SK-N-SH (cell line): Measurements from ENCODE around the gene PPCS. TPM values are rescaled to one million over a fixed set of nuclear protein-coding genes. Genes with fewer than 3 reads are reported as not detected.

Experiments used
- CTCF ChIA-PET: fragments of 300-600, 350-600 bp; formaldehyde crosslinking; extraction: SDS; loops from one replicate; lab custom pipeline; 2021; lab: Yijun Ruan, JAX
- POLR2A ChIA-PET: fragments of 350-600 bp; sonication (Branson Sonifier 250); formaldehyde crosslinking; extraction: SDS; loops from one replicate; lab custom pipeline; 2020; ENCODE audit warnings: antibody characterized with exemption, inconsistent platforms; lab: Yijun Ruan, JAX
- DNase-seq: peaks from one replicate; pipeline ENCODE4 v3.0.0; 2012
- H2AFZ ChIP-seq: fragments of 200-600 bp; sonication (generic); 2 replicates; pipeline ENCODE4 v1.8.1; 2016; ENCODE audit warnings: antibody characterized with exemption, mild to moderate bottlenecking, low read depth
- H3F3A ChIP-seq: fragments of 200-600 bp; sonication (generic); replicated peaks from 2 replicates; pipeline ENCODE3; 2016; ENCODE audit warnings: antibody characterized with exemption, mild to moderate bottlenecking; ENCODE audit not compliant: insufficient read depth
- H3K27ac ChIP-seq, 2 experiments: fragments of 200-500 bp in 1 of 2; fragments of 200-600 bp in 1 of 2; sonication (Bioruptor generic) in 1 of 2; sonication (generic), shearing (Covaris generic) in 1 of 2; 2 replicates each; pipeline versions ENCODE4 v1.5.1 to v1.6.1; 2014 to 2016; ENCODE audit warnings: low read depth in 2 of 2, inconsistent platforms in 1 of 2, low read length in 1 of 2, mild to moderate bottlenecking in 1 of 2, mixed read lengths in 1 of 2
- H3K27me3 ChIP-seq: fragments of 200-600 bp; sonication (generic), shearing (Covaris generic); 2 replicates; pipeline ENCODE4 v1.6.1; 2016; ENCODE audit warnings: mixed run types; ENCODE audit not compliant: insufficient read depth
- H3K36me3 ChIP-seq, 2 experiments: fragments of 200-500 bp in 1 of 2; fragments of 200-600 bp in 1 of 2; sonication (Bioruptor generic) in 1 of 2; sonication (generic) in 1 of 2; replicated peaks in 1 of 2; 2 replicates each; pipeline versions ENCODE3 to v1.5.1; 2014 to 2016; ENCODE audit warnings: low read length in 1 of 2, mild to moderate bottlenecking in 1 of 2; ENCODE audit not compliant: insufficient read depth in 2 of 2, control insufficient read depth in 1 of 2
- H3K4me1 ChIP-seq, 2 experiments: fragments of 200-500 bp in 1 of 2; fragments of 200-600 bp in 1 of 2; sonication (Bioruptor generic) in 1 of 2; sonication (generic), shearing (Covaris generic) in 1 of 2; 2 replicates each; pipeline versions ENCODE4 v1.5.1 to v1.6.1; 2014 to 2016; ENCODE audit warnings: low read depth in 1 of 2, low read length in 1 of 2, mixed run types in 1 of 2; ENCODE audit not compliant: insufficient read depth in 2 of 2, control insufficient read depth in 1 of 2
- H3K4me2 ChIP-seq: fragments of 200-600 bp; sonication (generic), shearing (Covaris generic); 2 replicates; pipeline ENCODE4 v1.6.1; 2017; ENCODE audit warnings: mixed run types
- H3K4me3 ChIP-seq, 2 experiments: fragments of 200-500 bp in 1 of 2; fragments of 200-600 bp in 1 of 2; sonication (Bioruptor generic) in 1 of 2; sonication (generic), shearing (Covaris generic) in 1 of 2; 2 replicates each; pipeline versions ENCODE4 v1.5.1 to v1.8.1; 2014 to 2016; ENCODE audit warnings: low read depth in 2 of 2, inconsistent platforms in 1 of 2, low read length in 1 of 2, mild to moderate bottlenecking in 1 of 2, mixed read lengths in 1 of 2, moderate library complexity in 1 of 2
- H3K79me2 ChIP-seq: fragments of 200-600 bp; sonication (generic); 2 replicates; pipeline ENCODE4 v1.8.1; 2017; ENCODE audit warnings: mild to moderate bottlenecking; ENCODE audit not compliant: insufficient read depth
- H3K9ac ChIP-seq: fragments of 200-600 bp; sonication (generic); 2 replicates; pipeline ENCODE4 v1.6.1; 2017; ENCODE audit warnings: mixed run types
- H3K9me2 ChIP-seq: fragments of 200-600 bp; sonication (generic); 2 replicates; pipeline ENCODE4 v1.6.1; 2017; ENCODE audit warnings: mixed run types
- H3K9me3 ChIP-seq: fragments of 200-600 bp; sonication (generic); 2 replicates; pipeline ENCODE4 v1.6.1; 2017; ENCODE audit warnings: mixed run types, mild to moderate bottlenecking, moderate library complexity
- H4K20me1 ChIP-seq: fragments of 200-600 bp; sonication (generic); 2 replicates; pipeline ENCODE4 v1.6.1; 2017; ENCODE audit warnings: mild to moderate bottlenecking, mixed run types; ENCODE audit not compliant: insufficient read depth
- CHD2 ChIP-seq: fragments of 150-350 bp; IDR thresholded peaks from 2 replicates; pipeline ENCODE4 v1.6.1; 2018; ENCODE audit warnings: low read length; ENCODE audit not compliant: partially characterized antibody
- CTCF ChIP-seq: fragments of 200-600 bp; sonication (generic); IDR thresholded peaks from 2 replicates; pipeline ENCODE4 v1.6.1; 2017; ENCODE audit warnings: antibody characterized with exemption, mild to moderate bottlenecking, moderate library complexity
- ELF1 ChIP-seq: IDR thresholded peaks from 2 replicates; pipeline ENCODE4 v1.4.0; 2012
- NFIC ChIP-seq: IDR thresholded peaks from 2 replicates; pipeline ENCODE4 v1.4.0; 2012; ENCODE audit warnings: borderline replicate concordance
- POLR2AphosphoS5 ChIP-seq: IDR thresholded peaks from 2 replicates; pipeline ENCODE4 v1.6.1; 2012; ENCODE audit warnings: low read depth, low read length
- SIN3A ChIP-seq: IDR thresholded peaks from 2 replicates; pipeline ENCODE4 v1.6.1; 2012; ENCODE audit warnings: low read depth, mild to moderate bottlenecking, low read length, moderate library complexity, borderline replicate concordance
- WGBS: methylation state at CpG from one replicate; pipeline ENCODE4 v1.1.6; 2017; ENCODE audit warnings: low lambda C conversion rate; 5-methylcytosine and 5-hydroxymethylcytosine counted together
- polyA plus RNA-seq, 3 experiments: library from polyadenylated mRNA; depleted of rRNA; stranded (reverse); fragments of >200 nt; gene quantifications; 2 replicates each; pipeline ENCODE4 v1.2.3, GENCODE V29; 2012
- TF ChIP-seq, protein P1 (sequence below): IDR thresholded peaks from 2 replicates; pipeline ENCODE4; 2012

The PPCS gene
- polyA plus RNA-seq, 1 of the 3 experiments (the other 2 are of a cell fraction): 40.0 TPM

- no peak overlapping the region for H3K9ac ChIP-seq
- H3K27ac ChIP-seq: no peak overlapping the region
- H3K9me2 ChIP-seq: no peaks in the 10 kb centered on the region
- no peaks in the 10 kb centered on the region; the same call in 1 of the 2 replicates for H3K27me3 ChIP-seq
- no peak overlapping the region for H3K4me3 ChIP-seq
- H3K4me2 ChIP-seq: no peak overlapping the region
- CTCF ChIA-PET: no interaction called here
- H3K79me2 ChIP-seq: no peaks in the 10 kb centered on the region
- POLR2A ChIA-PET: no interaction called here
- TF ChIP-seq SIN3A (no peak), CHD2 (no peak)
- peaks cover 0 to 8% of the 10 kb centered on the region in 2 experiments; a peak in 1 of 4 replicates for H3K4me1 ChIP-seq
- no peak overlapping the region for H2AFZ ChIP-seq
- 65% methylated on average over 16 of the region's 17 CpGs for WGBS
- H3K9me3 ChIP-seq: no peaks in the 10 kb centered on the region
- DNase-seq: no peak
- H4K20me1 ChIP-seq: no peaks in the 10 kb centered on the region
- H3K36me3 ChIP-seq: no peaks in the 10 kb centered on the region
- no peaks in the 10 kb centered on the region for H3F3A ChIP-seq
Measured at GRCh38 chr1:42414551-42415496, 41.5 kb upstream of the PPCS start.

DNA sequence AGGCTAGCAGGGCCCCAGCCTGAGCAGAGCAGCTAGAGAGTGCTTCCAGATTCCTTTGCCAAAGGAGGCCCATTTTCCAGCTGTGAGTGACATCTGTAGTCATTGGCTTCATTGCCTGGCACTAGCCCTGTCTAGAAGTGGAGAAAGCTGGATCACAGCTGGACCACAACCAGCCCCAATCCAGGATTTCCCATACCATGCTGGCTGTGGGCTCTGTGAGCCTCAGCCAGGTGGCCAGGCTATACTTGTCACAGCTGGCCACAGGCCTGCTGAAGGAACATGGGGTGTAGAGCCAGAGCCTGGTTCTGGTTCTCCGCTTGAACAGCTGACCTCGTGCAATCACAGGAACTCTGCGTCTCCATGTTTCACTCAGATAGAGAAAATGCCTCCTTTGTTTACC lies 39.2 kb upstream of the PPCS start:
- TF ChIP-seq NFIC: no peak
- TF ChIP-seq CTCF: no peak
- TF ChIP-seq POLR2AphosphoS5: no peak
- TF ChIP-seq, protein P1, sequence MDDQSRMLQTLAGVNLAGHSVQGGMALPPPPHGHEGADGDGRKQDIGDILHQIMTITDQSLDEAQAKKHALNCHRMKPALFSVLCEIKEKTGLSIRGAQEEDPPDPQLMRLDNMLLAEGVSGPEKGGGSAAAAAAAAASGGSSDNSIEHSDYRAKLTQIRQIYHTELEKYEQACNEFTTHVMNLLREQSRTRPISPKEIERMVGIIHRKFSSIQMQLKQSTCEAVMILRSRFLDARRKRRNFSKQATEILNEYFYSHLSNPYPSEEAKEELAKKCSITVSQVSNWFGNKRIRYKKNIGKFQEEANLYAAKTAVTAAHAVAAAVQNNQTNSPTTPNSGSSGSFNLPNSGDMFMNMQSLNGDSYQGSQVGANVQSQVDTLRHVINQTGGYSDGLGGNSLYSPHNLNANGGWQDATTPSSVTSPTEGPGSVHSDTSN: no peak
- no peak for TF ChIP-seq ELF1
- TF ChIP-seq, all 33 proteins: peak for 0
- Histone ChIP-seq H3K4me3 (no peak overlapping the region), H3K9me2 (no peaks in the 10 kb centered on the region), H3K36me3 (no peaks in the 10 kb centered on the region), H3K79me2 (no peaks in the 10 kb centered on the region), H3K27ac (no peak overlapping the region), H3K27me3 (no peaks in the 10 kb centered on the region; the same call in 1 of the 2 replicates), H3K9me3 (no peaks in the 10 kb centered on the region), H4K20me1 (no peaks in the 10 kb centered on the region), H2AFZ (no peak overlapping the region), H3K4me1 (peaks cover 6 to 29% of the 10 kb centered on the region in 2 experiments; a peak in 3 of 4 replicates), H3K9ac (no peak overlapping the region), H3F3A (no peaks in the 10 kb centered on the region), H3K4me2 (no peak overlapping the region)
- WGBS: 67% methylated on average over 1 of the region's 3 CpGs
- POLR2A ChIA-PET: no interaction called here
- DNase-seq: no peak
- CTCF ChIA-PET: interaction anchor here (0.6 to 0.7 kb wide), 2 partner anchors 55 to 994 kb away, joined by 3 read pairs; no protein-coding TSS in a partner anchor
